GM11168 (cell line): Measurements from ENCODE around the gene PDXDC1.
"Not testable (repeated sequence)": the region's sequence is repeated elsewhere in the genome, so short reads cannot be mapped to it uniquely, and the experiment has no call there.

ENCODE experiments used
- in situ Hi-C: fragments of 300-500 bp; cut with MboI; formaldehyde crosslinking; loops from one replicate; pipeline ENCODE4 v1.12.0; 2022; ENCODE audit warnings: low sequenced_read_pairs; ENCODE audit not compliant: unreplicated experiment

PDXDC1 gene

DNA sequence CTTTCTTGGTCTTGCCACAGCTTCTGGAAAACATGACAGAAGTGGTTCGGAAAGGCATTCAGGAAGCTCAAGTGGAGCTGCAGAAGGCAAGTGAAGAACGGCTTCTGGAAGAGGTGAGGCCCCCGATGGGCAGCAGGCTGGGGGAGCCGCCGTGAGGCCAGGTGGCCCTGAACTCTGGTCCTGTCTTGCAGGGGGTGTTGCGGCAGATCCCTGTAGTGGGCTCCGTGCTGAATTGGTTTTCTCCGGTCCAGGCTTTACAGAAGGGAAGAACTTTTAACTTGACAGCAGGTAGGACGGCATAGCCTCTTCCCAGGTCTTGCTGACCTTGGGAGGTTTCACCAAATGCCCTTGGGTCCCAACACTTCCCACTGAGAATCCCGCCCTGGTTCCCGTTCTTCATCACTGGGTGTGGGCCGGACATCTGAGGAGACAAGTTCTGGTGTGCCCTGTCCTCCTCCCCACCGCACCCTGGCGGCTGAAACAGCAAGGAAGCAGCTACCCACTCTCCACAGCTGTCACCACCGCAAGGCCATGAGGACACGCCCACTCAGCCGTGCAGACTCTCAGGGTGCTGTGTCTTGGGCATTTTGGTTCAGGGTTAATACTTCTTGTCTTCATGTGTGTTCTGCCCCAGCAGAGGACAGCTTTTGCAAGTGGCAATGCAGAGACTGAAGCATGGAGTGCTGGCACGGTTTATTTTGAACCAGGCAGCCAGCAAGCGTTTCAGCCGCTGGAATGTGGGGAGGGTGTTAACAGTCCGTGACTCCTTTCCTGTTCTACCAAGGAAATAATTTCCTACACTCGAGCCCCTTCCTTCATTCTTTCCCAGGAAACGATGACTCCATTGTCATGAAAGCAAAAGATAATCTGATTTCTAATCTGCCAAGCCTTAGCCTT is 59.7 kb downstream of the PDXDC1 start:
- in situ Hi-C loops = no loop called here

- in situ Hi-C loops = no loop called here
Observed at GRCh38 chr16:15035163-15035729, 60.4 kb downstream of the PDXDC1 start.

GRCh38 chr16:15037003-15037402 is 62.2 kb downstream of the PDXDC1 start:
- in situ Hi-C loops = no loop called here

DNA sequence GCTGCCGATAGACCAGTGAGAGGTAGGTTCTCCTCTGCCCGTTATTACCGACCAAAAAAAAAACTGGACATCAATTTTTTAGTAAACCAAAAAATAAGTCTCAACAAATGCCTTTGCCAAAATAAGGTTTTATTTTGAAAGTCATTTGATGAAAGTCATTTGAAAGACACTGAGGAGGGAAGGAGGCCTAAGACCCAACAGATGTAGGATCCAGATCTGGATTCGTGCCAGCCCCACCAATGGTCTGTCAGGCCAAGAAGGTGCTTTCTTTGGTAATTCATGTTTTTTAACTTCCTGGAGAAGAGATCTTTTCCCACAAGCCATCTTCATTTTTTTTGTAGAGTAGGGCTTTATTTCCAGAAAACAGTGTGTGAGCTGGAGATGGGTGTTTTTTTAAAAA is 62.9 kb downstream of the PDXDC1 start:
- in situ Hi-C loops = no loop called here

GRCh38 chr16:15038689-15039088 is 63.9 kb downstream of the PDXDC1 start:
- in situ Hi-C loops = no loop called here

DNA sequence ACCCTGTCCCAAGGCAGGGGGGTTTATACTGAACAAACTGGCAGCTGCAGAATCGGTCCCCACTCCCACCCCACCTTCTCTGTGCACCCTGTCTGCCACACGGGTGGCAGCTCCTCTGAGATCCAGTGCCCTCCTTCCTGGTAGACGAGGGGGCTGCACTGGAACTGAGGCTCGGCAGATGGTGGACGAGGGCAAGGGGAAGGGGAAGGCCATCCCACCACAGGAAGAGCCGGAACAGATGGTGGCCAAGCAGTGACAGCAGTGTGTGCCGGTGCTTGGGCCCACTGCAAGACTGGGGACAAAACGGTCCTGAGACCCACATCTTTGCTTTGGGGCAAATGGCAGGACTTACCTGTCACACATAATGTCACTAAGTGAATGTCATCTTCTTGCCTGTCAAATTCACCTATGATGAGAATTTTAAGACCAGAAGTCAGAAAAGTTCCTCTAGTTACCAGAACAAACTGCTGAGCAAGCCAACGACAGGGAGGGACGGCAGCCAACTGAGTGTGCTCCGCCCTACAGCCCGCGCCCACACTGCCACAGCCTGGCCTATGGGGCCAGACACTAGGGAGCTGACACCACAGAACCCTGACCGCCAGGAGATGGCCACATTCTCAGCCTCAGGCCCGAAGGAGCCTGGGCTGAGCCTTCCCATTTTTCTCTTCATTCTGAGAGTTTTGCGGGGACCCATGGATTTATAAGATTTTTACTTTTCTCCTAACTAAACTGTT is 66.6 kb downstream of the PDXDC1 start:
- in situ Hi-C loops = no loop called here

DNA sequence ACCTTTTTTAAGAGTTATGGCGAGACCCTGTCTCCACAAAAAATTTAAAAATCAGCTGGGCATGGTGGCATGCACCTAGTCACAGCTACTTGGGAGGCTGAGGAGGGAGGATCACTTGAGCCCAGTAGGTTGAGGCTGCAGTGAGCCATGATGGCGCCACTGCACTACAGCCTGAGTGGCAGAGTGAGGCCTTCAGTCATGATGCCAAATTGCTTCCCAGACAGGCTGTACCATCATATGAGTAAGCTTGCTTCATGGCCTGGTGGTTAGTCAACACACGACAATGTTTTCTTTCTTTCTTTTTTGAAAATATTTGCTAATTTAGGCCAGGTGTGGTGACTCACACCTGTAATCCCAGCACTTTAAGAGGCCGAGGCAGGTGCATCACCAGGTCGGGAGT is 68.5 kb downstream of the PDXDC1 start:
- in situ Hi-C loops = no loop called here

GRCh38 chr16:15044286-15044685 is 69.5 kb downstream of the PDXDC1 start:
- in situ Hi-C loops = no loop called here

GRCh38 chr16:15045270-15045669 is 70.4 kb downstream of the PDXDC1 start:
- in situ Hi-C loops = not testable (repeated sequence)

GRCh38 chr16:15046692-15047376 is 72.0 kb downstream of the PDXDC1 start:
- in situ Hi-C loops = no loop called here

DNA sequence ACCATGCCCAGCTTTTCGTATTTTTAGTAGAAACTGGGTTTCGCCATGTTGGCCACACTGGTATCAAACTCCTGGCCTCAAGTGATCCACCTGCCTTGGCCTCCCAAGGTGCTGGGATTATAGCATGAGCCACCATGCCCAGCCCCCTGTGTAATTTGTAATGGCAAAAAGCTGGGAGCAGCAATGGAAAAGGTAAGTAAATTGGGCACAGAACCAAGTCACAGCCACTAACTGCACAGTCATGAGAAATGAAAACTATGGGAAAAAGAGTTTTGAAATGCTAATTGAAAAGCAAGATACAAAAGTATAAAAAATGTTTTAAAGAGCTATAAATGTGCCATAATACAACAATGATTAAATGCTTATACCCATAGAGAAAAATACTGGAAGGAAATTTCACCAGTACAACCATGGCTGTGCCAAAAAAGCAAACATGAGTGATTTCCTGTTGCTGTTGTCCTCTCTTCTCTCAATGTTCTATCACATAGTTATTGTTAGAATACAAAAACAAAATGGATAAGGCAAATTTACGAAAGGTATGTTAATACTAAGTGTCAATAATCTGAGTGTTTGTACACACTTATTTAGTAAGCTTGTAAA is 74.9 kb downstream of the PDXDC1 start:
- in situ Hi-C loops = no loop called here

DNA sequence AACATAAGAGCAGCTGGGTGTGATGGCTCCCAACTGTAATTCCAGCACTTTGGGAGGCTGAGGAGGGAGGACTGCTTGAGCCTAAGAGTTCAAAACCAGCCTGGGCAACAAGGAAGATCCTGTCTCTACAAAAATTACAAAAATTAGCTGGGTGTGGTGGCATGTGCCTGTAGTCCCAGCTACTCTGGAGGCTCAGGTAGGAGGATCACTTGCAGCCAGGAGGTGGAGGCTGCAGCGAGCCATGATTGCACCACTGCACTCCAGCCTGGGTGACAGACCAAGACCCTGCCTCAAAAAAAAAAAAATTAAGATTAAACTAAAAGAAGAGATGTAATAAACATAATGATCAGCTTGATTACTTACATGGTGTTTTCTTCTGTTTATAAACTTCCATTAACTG is 75.6 kb downstream of the PDXDC1 start:
- in situ Hi-C loops = not testable (repeated sequence)

DNA sequence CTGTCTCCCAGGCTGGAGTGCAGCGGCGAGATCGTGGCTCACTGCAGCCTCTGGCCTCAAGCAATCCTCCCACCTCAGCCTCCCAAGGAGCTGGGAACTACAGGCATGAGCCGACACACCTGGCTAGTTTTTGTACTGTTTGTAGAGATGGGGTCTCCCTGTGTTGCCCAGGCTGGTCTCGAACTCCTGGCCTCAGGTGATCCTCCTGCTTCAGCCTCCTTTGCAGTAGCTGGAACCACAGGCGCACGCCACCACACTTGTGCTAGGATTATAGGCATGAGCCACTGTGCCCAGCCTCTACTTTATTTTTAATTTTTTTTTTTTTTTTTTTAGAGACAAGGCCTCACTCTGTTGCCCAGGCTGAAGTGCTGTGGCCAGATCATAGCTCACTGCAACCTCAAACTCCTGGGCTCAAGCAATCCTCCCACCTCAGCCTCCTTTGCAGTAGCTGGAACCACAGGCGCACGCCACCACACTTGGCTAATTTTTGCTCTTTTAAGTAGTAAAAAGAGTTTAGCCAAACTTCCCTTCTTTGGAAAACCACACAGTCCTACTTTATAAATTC is 76.6 kb downstream of the PDXDC1 start:
- in situ Hi-C loops = no loop called here

GRCh38 chr16:15052747-15053476 is 78.1 kb downstream of the PDXDC1 start:
- in situ Hi-C loops = no loop called here

- in situ Hi-C loops = no loop called here
Observed at GRCh38 chr16:15053904-15054303, 79.1 kb downstream of the PDXDC1 start.

DNA sequence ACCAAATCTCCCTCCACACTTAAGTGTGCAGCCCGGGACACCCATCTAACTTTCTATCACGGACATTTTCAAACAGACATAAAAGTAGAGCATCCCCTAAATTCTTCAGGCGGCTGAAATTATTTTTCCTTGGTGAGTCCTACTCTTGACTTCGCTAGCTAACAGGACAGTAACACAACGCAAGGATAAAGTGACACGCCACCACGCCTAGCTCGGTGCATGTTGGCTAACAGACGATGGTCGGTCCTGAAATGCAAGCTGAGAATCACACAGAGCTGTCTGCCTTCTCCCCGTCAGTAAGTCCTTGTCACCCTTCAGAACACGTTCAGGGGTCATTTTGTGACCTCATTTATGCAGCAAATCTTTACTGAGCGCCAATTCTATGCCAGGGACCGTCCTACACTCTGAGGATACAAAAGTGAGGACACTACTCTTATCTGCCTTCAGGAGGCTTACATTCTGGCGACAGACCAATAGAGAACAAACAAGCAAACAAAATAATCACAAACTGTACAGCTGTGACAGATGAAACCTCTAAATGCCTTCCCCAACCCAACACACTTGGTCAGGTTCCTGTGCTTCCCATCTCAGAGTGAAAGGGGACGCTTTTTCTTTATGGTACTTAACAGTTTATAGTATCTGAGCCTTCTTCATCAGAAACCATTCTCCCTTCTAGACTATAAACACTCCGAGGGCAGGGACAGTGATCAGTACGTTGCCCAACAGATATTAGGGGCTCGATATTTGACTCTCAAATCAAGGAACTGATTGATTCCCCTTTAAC is 79.7 kb downstream of the PDXDC1 start:
- in situ Hi-C loops = no loop called here

DNA sequence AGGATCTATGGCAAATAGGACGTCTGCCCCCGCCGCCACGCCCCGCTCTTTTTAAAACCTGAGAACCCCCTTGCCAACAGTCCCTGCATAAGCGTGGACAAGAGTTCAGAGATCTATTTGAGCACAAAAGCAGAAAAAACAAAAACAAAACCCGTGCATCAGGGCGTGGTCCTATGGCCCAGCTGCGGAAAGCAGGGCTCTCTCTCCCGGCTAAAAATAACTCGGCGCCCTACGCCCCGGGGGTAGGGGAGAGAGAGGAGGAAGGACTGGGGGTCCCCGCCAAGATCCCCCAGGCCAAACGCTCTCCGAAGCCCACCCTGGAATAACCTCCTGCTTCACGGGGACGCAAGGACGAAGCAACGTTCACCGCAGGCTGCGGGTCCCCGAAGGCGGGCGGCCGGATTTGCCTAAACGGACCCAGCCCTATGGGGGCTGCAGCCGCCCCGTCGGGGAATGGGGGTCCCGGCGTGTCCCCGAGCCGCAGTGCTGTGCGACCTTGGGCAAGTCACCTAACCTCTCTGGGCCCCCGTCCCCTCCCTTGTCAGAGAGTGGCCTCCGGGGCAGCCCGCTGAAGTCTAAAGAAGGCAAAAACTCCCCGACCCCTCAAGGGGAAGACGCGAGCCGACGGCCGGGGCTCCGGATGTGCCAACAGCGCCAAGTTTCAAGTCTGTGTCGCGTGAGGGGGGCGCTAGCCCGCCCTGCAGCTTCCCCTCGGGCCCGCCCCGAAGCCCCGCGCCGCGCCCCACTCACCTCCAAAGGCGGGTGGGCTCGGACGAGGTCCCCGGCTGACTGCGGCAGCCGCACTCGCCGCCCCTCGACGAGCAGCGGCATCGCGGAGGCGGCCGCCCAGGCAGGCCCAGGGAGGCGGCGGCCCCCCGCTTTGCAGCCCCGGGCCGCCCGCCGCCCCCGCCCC is 80.6 kb downstream of the PDXDC1 start:
- in situ Hi-C loops = no loop called here
